Suppressor macrophage treated with lipopolysaccharide for 1 hour (primary cell): ENCODE measurements around the gene YRDC.
A peak's percentile ranks its signal among the peaks of the same experiment; 100 is the strongest.

Experiments
- DNase-seq, 3 donors: peaks; one replicate each; pipeline ENCODE4 v3.0.0-alpha.2; 2020 to 2022

The YRDC gene

GRCh38 chr1:37807555-37808368 lies at the start of gene YRDC, which contains the start of gene C1orf122:
Gene YRDC, minus strand, starts transcription at chr1:37808208. Its CDS starts 28 bp downstream, at chr1:37808180.
Gene C1orf122, plus strand, starts transcription at chr1:37807790. Its CDS starts 615 bp downstream, at chr1:37808405.
- peak; percentile 95 to 97 (median 97) for DNase-seq

GRCh38 chr1:37854406-37854805 lies 46.4 kb upstream of the YRDC start:
- no peak for DNase-seq

GRCh38 chr1:37853157-37853556 lies 45.1 kb upstream of the YRDC start:
- no peak for DNase-seq

- DNase-seq = peak; percentile 42 to 69 (median 68)
Measured at GRCh38 chr1:37851782-37852210, 43.8 kb upstream of the YRDC start.

GRCh38 chr1:37851262-37851661 lies 43.3 kb upstream of the YRDC start:
- DNase-seq = no peak

- DNase-seq = peak; percentile 48 to 67 (median 63)
Measured at GRCh38 chr1:37850352-37850955, 42.4 kb upstream of the YRDC start.

- no peak for DNase-seq
Measured at GRCh38 chr1:37849480-37849879, 41.5 kb upstream of the YRDC start.

GRCh38 chr1:37846647-37847339 lies 38.8 kb upstream of the YRDC start:
- DNase-seq = peak; percentile 40 to 63 (median 53)

- peak; percentile 76 to 98 (median 96) for DNase-seq
Measured at GRCh38 chr1:37845786-37846185, 37.8 kb upstream of the YRDC start.

GRCh38 chr1:37845049-37845646 lies 37.1 kb upstream of the YRDC start:
- peak in 2 of 3 donors; percentile 22 to 37 for DNase-seq

- no peak for DNase-seq
Measured at GRCh38 chr1:37844536-37844935, 36.5 kb upstream of the YRDC start.

- DNase-seq = no peak
Measured at GRCh38 chr1:37841652-37842051, 33.6 kb upstream of the YRDC start.

- no peak for DNase-seq
Measured at GRCh38 chr1:37840711-37841110, 32.7 kb upstream of the YRDC start.

GRCh38 chr1:37839676-37840075 lies 31.7 kb upstream of the YRDC start:
- no peak for DNase-seq

- peak in 2 of 3 donors; percentile 31 to 38 for DNase-seq
Measured at GRCh38 chr1:37836788-37837187, 28.8 kb upstream of the YRDC start.

GRCh38 chr1:37831809-37832208 lies 23.8 kb upstream of the YRDC start:
- DNase-seq = no peak

GRCh38 chr1:37831109-37831508 lies 23.1 kb upstream of the YRDC start:
- DNase-seq = no peak

- no peak for DNase-seq
Measured at GRCh38 chr1:37828410-37829074, 20.5 kb upstream of the YRDC start.

GRCh38 chr1:37825506-37825905 lies 17.5 kb upstream of the YRDC start:
- peak; percentile 77 to 88 (median 84) for DNase-seq

GRCh38 chr1:37824001-37824400 lies 16.0 kb upstream of the YRDC start:
- DNase-seq = no peak

- DNase-seq = peak; percentile 70 to 90 (median 90)
Measured at GRCh38 chr1:37822906-37823815, 15.2 kb upstream of the YRDC start.
